Vagina (tissue), 2 donors: ENCODE measurements around the gene REPS1. TPM values are rescaled to one million over a fixed set of nuclear protein-coding genes. Genes with fewer than 3 reads are reported as not detected.

Experiments used
- DNase-seq, 2 donors: peaks; one replicate each; pipeline ENCODE4 v3.0.0-alpha.2; 2017; ENCODE audit errors: extremely low spot score in 2 of 2
- H3K27ac ChIP-seq: fragments of 200-600 bp; sonication (generic); one replicate; pipeline ENCODE4 v1.5.1; 2019
- H3K27me3 ChIP-seq: fragments of 200-600 bp; sonication (generic); one replicate; pipeline ENCODE4 v1.5.1; 2019
- H3K36me3 ChIP-seq, 2 donors: fragments of 200-600 bp; sonication (generic); one replicate each; pipeline ENCODE4 v1.5.1; 2017 to 2019
- H3K4me1 ChIP-seq: fragments of 200-600 bp; sonication (generic); one replicate; pipeline ENCODE4 v1.5.1; 2019
- H3K4me3 ChIP-seq, 2 donors: fragments of 200-600 bp; sonication (generic); 1 replicate in 1 of 2; 2 replicates in 1 of 2; pipeline ENCODE4 v1.5.1; 2016 to 2019
- H3K9me3 ChIP-seq: fragments of 200-600 bp; sonication (generic); one replicate; pipeline ENCODE4 v1.5.1; 2019
- CTCF ChIP-seq, 3 experiments: fragments of 450-650 bp in 2 of 3; fragments of 200-600 bp in 1 of 3; sonication (generic) in 1 of 3; IDR thresholded peaks; one replicate each; pipeline ENCODE4 v1.5.1; 2017 to 2019; ENCODE audit warnings: antibody characterized with exemption in 3 of 3, mild to moderate bottlenecking in 2 of 3, moderate library complexity in 2 of 3
- POLR2A ChIP-seq, 2 donors: fragments of 450-650 bp; IDR thresholded peaks; one replicate each; pipeline ENCODE4 v1.6.1; 2017; ENCODE audit warnings: antibody characterized with exemption in 2 of 2, mild to moderate bottlenecking in 2 of 2, moderate library complexity in 2 of 2
- POLR2AphosphoS5 ChIP-seq, 2 donors: sonication (generic); formaldehyde crosslinking; IDR thresholded peaks; one replicate each; pipeline ENCODE4 v1.9.0; 2017; ENCODE audit warnings: antibody characterized with exemption in 2 of 2, mild to moderate bottlenecking in 2 of 2, low read depth in 1 of 2; ENCODE audit not compliant: insufficient read depth in 1 of 2
- intact Hi-C: fragments of 100-400 bp; cut with DNase I; formaldehyde crosslinking; loops from one replicate; pipeline ENCODE4 v1.15.1; 2023
- total RNA-seq: library from RNA; depleted of rRNA; stranded (reverse); fragments of >200 nt; gene quantifications from one replicate; pipeline ENCODE4 v1.2.3, GENCODE V29; 2016

REPS1 gene
- total RNA-seq, 1 donor from 2014 or later: 96.5 TPM

- no peaks in the 10 kb centered on the region for H3K27me3 ChIP-seq
- no peaks in the 10 kb centered on the region for H3K36me3 ChIP-seq
- no peak overlapping the region for H3K4me3 ChIP-seq
- TF ChIP-seq POLR2A (IDR thresholded peaks at IDR 0.05) (no peak), POLR2AphosphoS5 (IDR thresholded peaks at IDR 0.05; ENCODE audit: insufficient read depth in 1 of 2, low read depth in 1 of 2) (no peak), CTCF (IDR thresholded peaks at IDR 0.05) (no peak)
- DNase-seq: no peak
- no peak overlapping the region for H3K27ac ChIP-seq
- H3K9me3 ChIP-seq: no peaks in the 10 kb centered on the region
- peaks cover 16% of the 10 kb centered on the region for H3K4me1 ChIP-seq
- intact Hi-C loops: no loop called here
Observed at GRCh38 chr6:138963531-138963930, 24.5 kb downstream of the REPS1 start.

GRCh38 chr6:138963119-138963518 lies 24.9 kb downstream of the REPS1 start:
- H3K27ac ChIP-seq: no peak overlapping the region
- intact Hi-C loops: no loop called here
- no peak for DNase-seq
- H3K9me3 ChIP-seq: no peaks in the 10 kb centered on the region
- H3K27me3 ChIP-seq: no peaks in the 10 kb centered on the region
- H3K36me3 ChIP-seq: no peaks in the 10 kb centered on the region
- TF ChIP-seq CTCF (IDR thresholded peaks at IDR 0.05) (no peak), POLR2AphosphoS5 (IDR thresholded peaks at IDR 0.05; ENCODE audit: insufficient read depth in 1 of 2, low read depth in 1 of 2) (no peak), POLR2A (IDR thresholded peaks at IDR 0.05) (no peak)
- no peak overlapping the region for H3K4me3 ChIP-seq
- peaks cover 20% of the 10 kb centered on the region for H3K4me1 ChIP-seq

GRCh38 chr6:138959521-138959920 lies 28.5 kb downstream of the REPS1 start:
- intact Hi-C loops: no loop called here
- no peak overlapping the region for H3K27ac ChIP-seq
- no peak overlapping the region for H3K4me3 ChIP-seq
- H3K27me3 ChIP-seq: no peaks in the 10 kb centered on the region
- no peak for DNase-seq
- no peaks in the 10 kb centered on the region for H3K9me3 ChIP-seq
- peaks cover 29% of the 10 kb centered on the region for H3K4me1 ChIP-seq
- TF ChIP-seq CTCF (IDR thresholded peaks at IDR 0.05): no peak
- no peak for TF ChIP-seq POLR2A (IDR thresholded peaks at IDR 0.05)
- TF ChIP-seq POLR2AphosphoS5 (IDR thresholded peaks at IDR 0.05; ENCODE audit: insufficient read depth in 1 of 2, low read depth in 1 of 2): peak in 1 of 2 donors; percentile 13
- H3K36me3 ChIP-seq: no peaks in the 10 kb centered on the region

- Histone ChIP-seq H3K4me3 (no peak overlapping the region), H3K9me3 (no peaks in the 10 kb centered on the region), H3K27ac (no peak overlapping the region), H3K4me1 (peaks cover 29% of the 10 kb centered on the region), H3K36me3 (no peaks in the 10 kb centered on the region), H3K27me3 (no peaks in the 10 kb centered on the region)
- intact Hi-C loops: no loop called here
- TF ChIP-seq CTCF (IDR thresholded peaks at IDR 0.05): no peak
- no peak for TF ChIP-seq POLR2AphosphoS5 (IDR thresholded peaks at IDR 0.05; ENCODE audit: insufficient read depth in 1 of 2, low read depth in 1 of 2)
- TF ChIP-seq POLR2A (IDR thresholded peaks at IDR 0.05): no peak
- DNase-seq: no peak
Observed at GRCh38 chr6:138958595-138958994, 29.5 kb downstream of the REPS1 start.

- Histone ChIP-seq H3K9me3 (no peaks in the 10 kb centered on the region), H3K27ac (no peak overlapping the region), H3K27me3 (no peaks in the 10 kb centered on the region), H3K36me3 (no peaks in the 10 kb centered on the region), H3K4me1 (peaks cover 29% of the 10 kb centered on the region), H3K4me3 (no peak overlapping the region)
- intact Hi-C loops: no loop called here
- TF ChIP-seq CTCF (IDR thresholded peaks at IDR 0.05): no peak
- TF ChIP-seq POLR2AphosphoS5 (IDR thresholded peaks at IDR 0.05; ENCODE audit: insufficient read depth in 1 of 2, low read depth in 1 of 2): no peak
- TF ChIP-seq POLR2A (IDR thresholded peaks at IDR 0.05): no peak
- no peak for DNase-seq
Observed at GRCh38 chr6:138957903-138958302, 30.1 kb downstream of the REPS1 start.
